GM19023 (cell line): Measurements from ENCODE around the gene CEP72.

Source experiments
- ATAC-seq: cut with Tn5 transposase; IDR thresholded peaks from one replicate; pipeline ENCODE4 v1.9.1; 2021; ENCODE audit warnings: mild to moderate bottlenecking, moderate library complexity; ENCODE audit not compliant: unreplicated experiment

Gene CEP72

GRCh38 chr5:634191-634590, 22.1 kb downstream of the CEP72 start:
- no peak for ATAC-seq

- no peak for ATAC-seq
Measured at GRCh38 chr5:635306-636055, 23.3 kb downstream of the CEP72 start.

GRCh38 chr5:636951-637350, 24.8 kb downstream of the CEP72 start:
- no peak for ATAC-seq

- no peak for ATAC-seq
Measured at GRCh38 chr5:637581-638450, 25.7 kb downstream of the CEP72 start.

GRCh38 chr5:638501-639252, 26.5 kb downstream of the CEP72 start:
- no peak for ATAC-seq

GRCh38 chr5:639253-639530, 27.1 kb downstream of the CEP72 start:
- no peak for ATAC-seq

- ATAC-seq = no peak
Measured at GRCh38 chr5:639584-640213, 27.6 kb downstream of the CEP72 start.

- ATAC-seq = no peak
Measured at GRCh38 chr5:640461-641330, 28.6 kb downstream of the CEP72 start.

GRCh38 chr5:641331-641765, 29.2 kb downstream of the CEP72 start:
- no peak for ATAC-seq

GRCh38 chr5:642481-642880, 30.3 kb downstream of the CEP72 start:
- no peak for ATAC-seq

GRCh38 chr5:643351-643801, 31.2 kb downstream of the CEP72 start:
- peak; percentile 34 for ATAC-seq

GRCh38 chr5:643811-644271, 31.7 kb downstream of the CEP72 start:
- ATAC-seq = peak; percentile 70

- no peak for ATAC-seq
Measured at GRCh38 chr5:644509-644908, 32.4 kb downstream of the CEP72 start.

- no peak for ATAC-seq
Measured at GRCh38 chr5:644971-645370, 32.8 kb downstream of the CEP72 start.

- no peak for ATAC-seq
Measured at GRCh38 chr5:645421-645820, 33.3 kb downstream of the CEP72 start.

- no peak for ATAC-seq
Measured at GRCh38 chr5:646396-647201, 34.5 kb downstream of the CEP72 start.

- ATAC-seq = no peak
Measured at GRCh38 chr5:647311-647710, 35.2 kb downstream of the CEP72 start.

- ATAC-seq = no peak
Measured at GRCh38 chr5:647727-648126, 35.6 kb downstream of the CEP72 start.
